Stimulated activated CD4-positive, alpha-beta T cell treated with anti-CD3 and anti-CD28 coated beads, Interleukin-1b, Interleukin-23, amount 100 ng/mL, for 24 hours (primary cell): ENCODE results near the gene PLBD2.

ENCODE experiments used
- DNase-seq, 4 experiments: peaks; one replicate each; pipeline ENCODE4 v3.0.0-alpha.2; 2020; ENCODE audit warnings: low read depth in 4 of 4, low spot score in 1 of 4

Gene PLBD2, protein sequence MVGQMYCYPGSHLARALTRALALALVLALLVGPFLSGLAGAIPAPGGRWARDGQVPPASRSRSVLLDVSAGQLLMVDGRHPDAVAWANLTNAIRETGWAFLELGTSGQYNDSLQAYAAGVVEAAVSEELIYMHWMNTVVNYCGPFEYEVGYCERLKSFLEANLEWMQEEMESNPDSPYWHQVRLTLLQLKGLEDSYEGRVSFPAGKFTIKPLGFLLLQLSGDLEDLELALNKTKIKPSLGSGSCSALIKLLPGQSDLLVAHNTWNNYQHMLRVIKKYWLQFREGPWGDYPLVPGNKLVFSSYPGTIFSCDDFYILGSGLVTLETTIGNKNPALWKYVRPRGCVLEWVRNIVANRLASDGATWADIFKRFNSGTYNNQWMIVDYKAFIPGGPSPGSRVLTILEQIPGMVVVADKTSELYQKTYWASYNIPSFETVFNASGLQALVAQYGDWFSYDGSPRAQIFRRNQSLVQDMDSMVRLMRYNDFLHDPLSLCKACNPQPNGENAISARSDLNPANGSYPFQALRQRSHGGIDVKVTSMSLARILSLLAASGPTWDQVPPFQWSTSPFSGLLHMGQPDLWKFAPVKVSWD

DNA sequence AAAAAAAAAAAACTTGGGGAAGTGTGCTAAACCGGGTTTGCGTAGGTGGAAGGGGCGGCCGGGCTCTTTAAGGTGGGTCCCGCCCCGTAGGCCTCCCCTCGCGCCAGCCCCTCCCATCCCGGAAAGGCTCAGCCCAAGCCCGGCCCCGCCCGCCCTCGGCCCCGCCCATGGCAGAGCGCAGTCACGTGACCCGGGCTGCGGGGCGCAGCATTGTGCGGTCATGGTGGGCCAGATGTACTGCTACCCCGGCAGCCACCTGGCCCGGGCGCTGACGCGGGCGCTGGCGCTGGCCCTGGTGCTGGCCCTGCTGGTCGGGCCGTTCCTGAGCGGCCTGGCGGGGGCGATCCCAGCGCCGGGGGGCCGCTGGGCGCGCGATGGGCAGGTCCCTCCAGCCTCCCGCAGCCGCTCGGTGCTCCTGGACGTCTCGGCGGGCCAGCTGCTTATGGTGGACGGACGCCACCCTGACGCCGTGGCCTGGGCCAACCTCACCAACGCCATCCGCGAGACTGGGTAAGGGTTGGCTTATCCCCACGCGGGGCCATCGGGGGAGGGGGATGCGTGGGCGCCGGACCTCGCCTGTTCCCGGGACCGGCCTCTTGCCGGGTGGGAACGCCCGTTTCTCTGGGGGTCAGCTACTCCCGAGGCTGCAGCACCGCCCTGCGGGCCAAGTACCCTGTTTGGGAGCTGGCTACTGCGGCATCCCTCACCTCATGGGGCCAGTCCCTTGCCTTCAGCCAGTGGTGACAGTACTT lies at the start of gene PLBD2:
Gene PLBD2 (plus strand): TSS at position 207 of the 752 bp plus-strand sequence. CDS start 14 bp downstream, at position 221.
- DNase-seq = peak; percentile 91 to 94 (median 92)

DNA sequence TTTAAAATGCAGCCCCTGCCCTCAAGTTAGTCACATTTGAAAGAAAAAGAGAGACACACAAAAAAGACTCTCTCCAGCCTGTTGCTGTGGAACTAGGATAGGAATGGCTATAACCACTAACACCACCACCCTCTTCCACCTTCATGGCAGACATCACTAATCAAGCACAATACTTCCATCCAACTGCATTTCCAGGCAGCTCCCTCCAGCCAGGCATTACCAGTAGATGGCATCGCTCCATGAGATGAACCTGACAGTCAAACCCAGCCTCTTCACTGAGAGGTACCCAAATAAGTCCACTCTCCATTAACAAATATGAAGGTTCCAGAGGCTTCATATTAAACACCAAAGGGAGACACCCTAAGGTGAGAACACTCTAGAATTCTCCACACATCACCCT lies 47.9 kb upstream of the PLBD2 start:
- DNase-seq = no peak

DNA sequence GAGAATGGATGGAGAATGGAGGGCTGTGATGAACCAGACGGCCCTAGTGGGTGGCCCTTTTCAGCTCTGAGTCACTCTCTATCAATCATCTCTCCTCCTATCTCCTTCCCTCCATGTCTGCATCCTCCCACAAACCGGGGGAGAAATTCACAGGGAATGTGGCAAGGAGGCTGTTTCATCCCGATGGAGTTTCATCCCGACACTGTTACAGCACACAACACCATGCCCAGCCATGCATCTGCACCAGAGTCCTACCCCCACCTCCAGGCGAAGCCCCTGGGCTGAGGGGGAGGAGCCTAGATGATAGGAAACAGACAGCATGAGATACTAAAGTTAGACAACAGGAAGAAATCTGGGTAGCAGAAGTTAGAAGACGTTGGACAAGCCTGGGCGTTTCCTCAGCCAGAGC lies 44.3 kb upstream of the PLBD2 start:
- no peak for DNase-seq

DNA sequence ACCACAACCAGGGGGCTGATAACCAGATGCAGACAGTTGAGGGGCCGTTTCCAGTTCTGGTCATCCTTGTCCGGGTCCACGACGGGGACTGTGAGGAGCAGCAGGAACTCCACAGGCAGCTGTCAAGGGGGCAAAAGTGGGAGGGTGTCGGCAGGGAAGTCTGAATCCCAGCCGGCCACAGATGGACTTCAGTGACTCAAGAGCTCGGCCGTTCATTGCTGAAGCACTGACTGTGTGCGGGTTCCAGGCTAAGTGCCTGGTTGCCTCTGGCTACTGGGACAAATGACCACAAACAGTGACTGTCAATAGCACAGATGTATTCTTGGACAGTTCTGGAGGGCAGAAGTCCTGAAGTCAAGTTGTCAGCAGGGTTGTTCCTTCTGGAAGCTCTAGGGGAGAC lies 43.0 kb upstream of the PLBD2 start:
- DNase-seq = no peak

DNA sequence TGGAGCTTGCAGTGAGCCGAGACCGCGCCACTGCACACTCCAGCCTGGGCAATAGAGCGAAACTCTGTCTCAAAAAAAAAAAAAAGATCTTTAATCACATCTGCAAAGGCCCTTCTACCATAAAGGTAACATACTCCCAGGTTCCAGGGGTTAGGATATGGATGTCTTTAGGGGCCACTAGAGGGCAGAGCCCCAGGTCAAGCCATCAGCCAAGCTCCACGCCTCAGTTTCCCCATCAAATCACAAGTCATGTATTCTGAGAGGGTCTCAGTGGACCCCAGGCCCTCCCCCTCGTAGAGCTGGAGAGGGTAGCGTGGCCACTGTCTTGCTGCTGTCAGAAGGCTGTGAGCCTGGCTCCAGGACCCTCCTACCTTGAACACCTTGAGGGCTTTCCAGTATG lies 42.2 kb upstream of the PLBD2 start:
- no peak for DNase-seq

DNA sequence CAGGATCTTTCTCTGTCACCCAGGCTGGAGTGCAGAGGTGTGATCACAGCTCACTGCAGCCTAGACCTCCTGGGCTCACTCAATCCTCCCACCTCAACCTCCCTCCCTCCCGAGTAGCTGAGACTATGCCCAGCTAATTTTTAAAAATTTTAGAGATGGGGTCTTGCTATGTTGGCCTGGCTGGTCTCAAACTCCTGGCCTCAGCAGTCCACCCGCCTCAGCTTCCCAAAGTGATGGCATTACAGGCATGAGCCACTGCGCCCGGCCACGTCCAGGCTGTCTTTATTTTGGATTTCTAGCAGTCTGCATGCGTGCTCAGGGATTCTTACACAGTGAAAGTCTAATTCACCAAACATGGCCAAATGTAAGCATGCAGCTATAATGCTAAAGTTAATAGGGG lies 41.3 kb upstream of the PLBD2 start:
- no peak for DNase-seq

DNA sequence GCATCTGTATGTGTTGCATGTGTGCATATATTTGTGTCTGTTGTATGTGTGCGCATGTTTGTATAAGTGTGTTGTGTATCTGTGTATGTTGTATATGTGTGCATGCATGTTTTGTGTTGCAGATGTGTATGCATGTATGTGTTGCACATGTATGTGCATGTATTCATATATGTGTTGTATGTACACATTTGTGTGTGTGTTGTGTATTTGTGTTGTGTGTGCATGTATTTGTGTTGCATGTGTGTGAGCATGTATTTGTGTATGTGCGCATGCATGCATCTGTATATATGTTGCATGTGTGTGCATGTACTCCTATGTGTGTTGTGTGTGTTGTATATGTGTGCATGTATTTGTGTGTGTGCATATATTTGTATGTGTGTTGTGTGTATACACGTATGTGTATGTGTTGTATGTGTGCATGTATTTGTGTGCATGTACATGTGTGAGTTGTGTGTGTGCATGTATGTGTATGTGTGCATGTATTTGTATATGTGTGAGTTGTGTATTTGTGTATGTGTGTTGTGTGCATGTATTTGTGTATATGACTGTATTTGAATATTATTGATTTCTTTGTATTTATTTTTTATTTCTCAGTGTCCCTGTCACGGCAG lies 40.2 kb upstream of the PLBD2 start:
- DNase-seq = no peak

DNA sequence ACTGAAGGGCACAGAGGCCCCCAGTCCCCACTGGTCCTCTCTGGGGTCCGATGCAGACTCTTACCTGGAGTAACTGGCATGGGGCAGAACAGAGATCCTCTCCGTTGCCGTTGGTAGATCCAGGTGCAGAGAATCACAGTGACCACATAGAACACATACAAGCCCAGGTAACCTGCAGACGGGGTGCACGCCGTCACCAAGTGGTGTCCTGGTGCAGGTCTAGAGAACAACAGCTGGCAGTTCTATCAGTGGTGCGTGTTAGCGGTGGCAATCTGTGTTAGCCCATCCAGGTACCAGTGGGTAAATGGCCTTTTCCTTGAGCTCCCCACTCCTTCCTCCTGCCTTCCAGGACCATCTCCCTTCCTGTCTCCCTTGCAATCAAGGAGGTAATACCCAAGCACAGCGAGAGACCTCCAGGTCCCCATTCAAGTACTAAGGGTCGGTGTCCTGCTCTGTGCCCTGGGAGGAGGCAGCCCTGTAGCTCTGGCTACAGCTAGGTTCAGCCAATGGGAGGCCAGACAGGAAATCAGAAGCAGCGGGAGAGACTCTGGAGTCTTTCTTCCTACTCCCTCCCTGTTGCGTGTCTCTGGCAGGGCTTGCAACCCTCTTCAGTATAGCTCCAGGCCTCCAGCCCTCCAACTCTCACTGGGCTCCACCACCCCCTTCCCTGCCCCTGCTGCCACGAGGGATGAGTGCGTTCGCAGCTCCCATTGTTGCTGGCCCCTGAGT lies 39.3 kb upstream of the PLBD2 start:
- no peak for DNase-seq

DNA sequence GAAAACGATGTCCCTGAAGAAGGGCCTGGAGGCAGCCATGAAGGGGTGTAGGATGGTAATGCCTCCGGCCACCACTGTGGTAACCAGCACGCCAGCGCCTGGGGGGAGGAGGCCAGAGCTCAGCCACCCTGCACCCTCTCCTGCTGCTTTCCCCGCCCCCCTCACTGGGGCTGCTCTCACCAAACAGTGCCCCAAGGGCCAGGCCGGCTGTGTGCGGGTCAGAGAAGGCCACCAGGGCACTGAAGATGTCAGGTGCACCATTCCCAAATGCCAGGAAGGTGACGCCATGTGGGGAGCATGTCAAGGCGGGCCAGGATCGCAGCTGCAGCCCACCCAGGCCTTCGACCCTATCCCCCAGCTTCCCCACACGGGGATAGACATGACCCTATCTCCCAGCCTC lies 38.0 kb upstream of the PLBD2 start:
- DNase-seq = no peak

DNA sequence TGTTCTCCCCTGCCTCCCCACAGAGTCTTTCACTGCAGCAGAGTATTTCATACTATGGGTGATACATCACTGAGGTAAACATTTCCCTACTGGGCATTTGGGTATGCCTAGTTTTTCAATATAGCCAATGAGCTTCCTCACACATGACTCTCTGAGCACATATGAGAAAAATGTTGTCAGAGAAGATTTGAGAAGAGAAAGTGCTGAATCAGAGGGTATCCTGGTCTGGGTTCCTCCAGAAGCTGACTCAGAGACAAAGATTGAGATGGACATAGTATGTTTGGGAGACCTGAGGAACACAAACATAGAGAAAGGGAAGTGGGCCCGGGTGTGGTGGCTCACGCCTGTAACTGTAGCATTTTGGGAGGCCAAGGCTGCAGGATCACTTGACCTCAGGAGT lies 36.0 kb upstream of the PLBD2 start:
- DNase-seq = no peak

DNA sequence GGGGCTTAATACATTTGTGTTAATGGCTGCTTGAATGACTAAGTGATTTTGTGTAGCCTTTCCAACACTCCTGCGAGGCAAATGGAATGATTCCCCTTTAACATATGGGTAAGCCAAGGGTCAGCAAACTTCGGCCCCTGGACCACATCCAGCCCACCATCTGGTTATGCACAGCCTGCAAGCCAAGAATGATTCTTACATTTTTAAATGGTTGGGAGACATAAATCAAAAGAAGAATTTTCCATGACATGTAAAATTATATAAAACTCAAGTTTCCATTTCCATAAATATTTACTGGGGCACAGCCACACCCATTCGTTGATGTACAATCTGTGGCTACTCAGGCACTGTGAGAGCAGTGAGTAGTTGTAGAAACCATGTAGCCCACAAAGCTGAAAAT lies 32.5 kb upstream of the PLBD2 start:
- no peak for DNase-seq

DNA sequence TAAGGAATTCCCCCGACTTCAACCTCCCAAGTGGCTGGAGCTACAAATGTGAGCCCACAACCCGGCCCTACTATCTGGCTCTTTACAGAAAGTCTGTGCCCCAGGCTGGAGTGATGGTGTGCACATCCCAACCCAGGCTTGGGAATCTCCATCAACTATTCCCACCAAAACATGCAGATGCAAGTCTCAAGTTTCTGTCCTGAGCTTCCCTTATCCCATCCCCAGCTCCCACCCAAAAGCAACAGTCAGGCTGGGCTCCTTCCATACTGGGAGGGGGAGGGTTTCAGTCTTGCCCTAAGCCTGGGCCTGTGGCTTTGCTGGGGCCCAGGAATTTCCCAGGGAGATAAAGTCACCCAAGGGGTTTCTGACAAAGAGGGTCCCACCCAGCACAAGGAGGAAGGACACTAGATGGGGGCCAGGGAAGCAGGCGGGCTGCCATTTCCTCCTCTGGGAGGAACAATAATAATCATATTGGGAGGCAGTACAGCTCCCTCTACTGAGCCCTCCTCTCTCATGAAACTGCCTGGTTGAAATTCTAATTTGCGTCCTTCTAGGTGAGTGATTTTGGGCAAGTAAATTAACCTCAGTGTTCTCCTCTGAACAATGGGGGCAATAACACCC lies 31.5 kb upstream of the PLBD2 start:
- no peak for DNase-seq

DNA sequence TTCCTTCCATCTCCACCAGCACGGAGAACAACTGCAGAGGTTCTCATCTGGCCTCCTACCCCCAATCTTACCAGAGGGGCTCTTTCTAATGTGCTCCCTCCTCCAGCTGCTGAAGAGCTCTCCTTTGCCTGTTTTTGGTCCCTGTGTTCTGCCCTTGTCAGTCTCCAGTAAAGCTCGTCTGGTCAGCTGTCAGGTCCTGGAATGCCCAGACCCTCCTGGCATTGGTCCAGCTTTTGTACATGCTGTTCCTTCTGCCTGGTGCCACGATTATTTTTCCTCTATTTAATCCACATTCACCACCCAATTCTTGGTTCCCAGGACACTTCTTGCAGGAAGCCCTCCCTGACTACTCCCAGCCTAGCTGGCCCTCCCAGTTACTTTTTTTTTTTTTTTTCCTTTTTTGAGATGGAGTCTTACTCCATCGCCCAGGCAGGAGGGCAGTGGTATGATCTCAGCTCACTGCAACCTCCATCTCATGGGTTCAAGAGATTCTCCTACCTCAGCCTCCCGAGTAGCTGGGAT lies 30.0 kb upstream of the PLBD2 start:
- no peak for DNase-seq

DNA sequence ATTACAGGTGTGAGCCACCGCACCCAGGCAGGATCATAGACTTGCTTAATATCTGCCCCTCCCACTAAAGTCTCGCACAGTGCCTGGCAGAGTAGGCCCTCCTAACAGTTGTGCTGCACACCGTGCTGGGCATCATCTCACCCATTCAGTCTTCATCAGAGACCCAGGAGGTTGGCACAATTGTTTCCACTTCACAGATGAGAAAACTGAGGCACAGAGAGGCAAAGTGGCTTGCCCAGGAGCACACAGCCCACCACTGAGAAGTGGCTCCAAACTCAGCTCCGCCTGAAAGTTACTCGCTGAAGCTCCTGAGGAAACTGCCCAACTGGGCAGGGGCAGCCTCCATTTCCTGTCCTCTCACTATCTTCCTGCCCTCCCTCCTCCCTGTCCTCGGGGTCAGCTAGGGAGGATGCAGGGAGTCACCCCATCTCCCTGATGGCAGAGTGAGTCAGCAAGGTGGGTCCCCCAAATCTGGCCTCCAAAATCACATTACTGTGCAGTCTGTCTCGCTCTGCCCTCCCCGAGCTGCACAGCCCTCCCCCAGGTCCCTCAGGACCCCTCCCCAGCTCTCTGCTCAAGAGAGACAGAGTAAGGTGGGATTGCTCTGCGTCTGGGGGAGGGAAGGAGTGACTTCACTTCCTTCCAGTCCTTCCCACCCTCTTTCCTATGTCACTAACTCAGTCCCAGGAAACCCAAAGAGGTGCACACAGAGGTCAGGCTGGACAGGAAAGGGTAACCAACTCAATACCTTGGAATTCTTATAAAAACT lies 29.2 kb upstream of the PLBD2 start:
- no peak for DNase-seq

DNA sequence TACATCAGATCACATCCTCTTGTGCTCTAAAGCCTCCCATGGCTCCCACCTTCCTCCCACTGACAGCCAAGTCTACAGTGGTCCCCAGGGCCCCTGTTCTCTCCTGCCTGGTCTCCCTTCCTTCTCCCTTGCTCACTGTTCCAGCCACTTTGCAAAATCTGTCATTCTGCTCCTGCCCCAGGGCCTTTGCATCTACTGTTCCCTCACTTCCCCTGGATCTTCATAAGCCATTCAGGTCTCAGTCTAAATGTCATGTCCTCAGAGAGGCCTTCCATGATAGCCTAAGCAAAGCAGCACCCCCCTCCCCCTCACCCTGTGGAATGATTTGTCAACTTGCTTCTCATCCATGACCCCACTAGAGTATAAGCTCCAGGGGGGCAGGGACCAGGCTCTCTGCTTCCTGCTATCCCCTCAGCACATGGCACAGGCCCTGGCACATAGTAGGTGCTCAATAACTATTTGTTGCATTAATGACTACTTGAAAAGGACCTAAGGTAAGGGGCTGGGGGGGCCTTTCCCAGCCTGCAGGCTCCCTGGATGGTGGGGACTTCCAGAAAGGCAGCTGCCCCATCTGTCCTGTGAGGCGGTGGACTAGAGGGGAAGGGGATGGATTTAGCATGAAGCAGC lies 28.5 kb upstream of the PLBD2 start:
- DNase-seq = no peak

DNA sequence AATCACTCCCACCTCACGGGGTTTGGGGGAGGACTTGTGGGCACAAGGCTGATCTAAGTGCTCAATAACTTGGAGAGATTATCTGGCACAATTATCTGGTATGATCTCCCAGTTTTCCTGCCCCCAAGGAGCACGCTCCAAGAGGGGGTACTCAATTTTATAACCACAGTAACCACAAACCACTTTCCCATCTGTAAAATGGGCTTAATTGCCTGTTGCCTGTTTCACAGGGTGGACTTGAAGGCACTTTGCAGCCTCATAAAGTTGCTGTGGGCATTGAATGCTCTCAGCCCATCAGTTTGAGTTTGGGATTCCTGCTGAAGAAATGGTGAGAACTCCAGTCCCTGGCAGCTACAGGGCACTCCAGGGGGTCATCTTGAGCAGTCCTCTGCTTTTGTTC lies 27.9 kb upstream of the PLBD2 start:
- no peak for DNase-seq

DNA sequence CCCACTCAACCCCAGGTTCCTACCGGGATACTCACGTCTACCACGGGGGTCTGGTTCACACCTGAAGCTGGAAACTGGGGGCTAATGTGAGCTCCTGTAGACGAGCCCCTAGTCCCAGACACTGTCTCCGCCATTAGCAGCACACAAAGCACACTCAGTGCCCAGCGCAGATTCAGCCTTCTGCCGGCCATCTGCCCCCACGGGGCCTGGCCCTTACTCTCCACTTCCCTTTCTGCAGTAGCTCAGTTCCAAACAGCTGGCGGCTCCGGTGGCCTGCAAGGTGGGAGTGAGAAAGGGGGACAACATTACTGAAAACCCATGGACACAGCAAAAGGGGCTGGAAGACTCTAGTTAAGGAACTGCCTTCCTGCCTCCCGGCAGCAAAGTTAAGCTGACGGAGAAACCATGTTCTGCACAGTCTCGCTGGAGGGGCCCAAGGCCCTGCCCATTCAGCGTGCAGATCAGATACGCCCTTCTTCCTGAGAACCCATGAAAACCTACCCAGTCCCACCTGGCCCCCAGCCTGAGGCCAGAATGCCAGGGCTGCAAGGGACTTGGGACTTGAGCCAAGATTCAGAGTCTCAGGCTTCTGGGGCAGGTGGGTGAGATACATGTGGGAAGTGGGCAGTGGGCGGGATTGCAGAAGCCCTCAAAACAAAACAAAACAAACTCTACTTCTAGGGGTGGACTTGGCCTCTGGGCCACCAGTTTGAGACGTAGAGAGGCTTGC lies 25.5 kb upstream of the PLBD2 start:
- no peak for DNase-seq

DNA sequence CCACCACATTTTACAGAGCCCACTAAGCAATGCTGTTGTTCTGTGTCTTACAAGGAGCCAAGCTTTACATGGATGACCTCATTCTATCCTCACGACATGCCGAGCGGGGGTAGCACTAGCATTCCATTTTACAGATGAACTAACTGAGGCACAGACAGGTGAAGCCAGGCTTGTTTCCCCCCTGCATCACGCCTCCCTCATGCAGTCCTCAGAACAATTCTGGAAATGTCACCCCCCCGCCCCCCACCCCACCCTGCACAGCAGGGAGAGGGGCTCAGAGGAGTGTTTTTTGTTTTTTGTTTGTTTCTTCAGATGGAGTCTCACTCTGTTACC lies 25.0 kb upstream of the PLBD2 start:
- DNase-seq = no peak
